Suprapubic skin (tissue), 3 donors: ENCODE data around the gene POLE.

Source experiments
- CTCF ChIP-seq, 2 donors: fragments of 200-600 bp in 1 of 2; fragments of 450-650 bp in 1 of 2; sonication (generic) in 1 of 2; IDR thresholded peaks; one replicate each; pipeline ENCODE4 v1.5.1; 2016 to 2019; ENCODE audit warnings: antibody characterized with exemption in 2 of 2, mild to moderate bottlenecking in 1 of 2, moderate library complexity in 1 of 2
- EP300 ChIP-seq: sonication (generic); formaldehyde crosslinking; IDR thresholded peaks from one replicate; pipeline ENCODE4 v1.6.1; 2017; ENCODE audit warnings: antibody characterized with exemption
- POLR2A ChIP-seq, 2 donors: fragments of 450-650 bp; IDR thresholded peaks; one replicate each; pipeline ENCODE4 v1.6.1; 2017; ENCODE audit warnings: antibody characterized with exemption in 2 of 2, mild to moderate bottlenecking in 2 of 2, moderate library complexity in 2 of 2

DNA sequence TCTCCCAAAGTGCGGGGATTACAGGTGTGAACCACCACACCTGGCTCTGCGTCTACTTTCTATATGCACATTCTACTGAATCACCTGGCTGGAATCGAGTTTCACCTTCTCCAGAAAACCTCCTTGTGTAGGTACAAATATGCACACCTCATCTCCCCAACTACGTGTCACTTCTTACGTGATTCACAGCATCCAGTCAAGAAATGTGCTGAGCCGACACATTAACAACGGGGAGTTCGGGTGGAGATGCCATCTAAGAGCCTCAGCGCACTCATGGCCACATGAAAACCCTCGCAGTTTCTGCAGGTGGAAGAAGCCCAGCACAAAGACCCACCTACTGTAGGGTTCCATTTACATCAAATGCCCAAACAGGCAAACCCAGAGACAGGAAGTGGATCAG lies 39.3 kb downstream of the POLE start:
- no peak for TF ChIP-seq POLR2A (IDR thresholded peaks at IDR 0.05)
- no peak for TF ChIP-seq CTCF (IDR thresholded peaks at IDR 0.05)
- no peak for TF ChIP-seq EP300
